Astrocyte (in vitro differentiated cells and primary cell): ENCODE measurements around the gene ELF1. TPM values are rescaled to one million over a fixed set of nuclear protein-coding genes. Genes with fewer than 3 reads are reported as not detected.

Experiments used
- DNase-seq: peaks from one replicate; pipeline ENCODE4 v3.0.0-alpha.2; 2010; ENCODE audit warnings: low read depth
- FAIRE-seq: peaks from 2 replicates; lab custom pipeline; 2011; peaks lifted over from hg19 to GRCh38; lab: Jason Lieb, UNC
- H2AFZ ChIP-seq: 2 replicates; pipeline ENCODE4 v1.6.0; 2012; ENCODE audit warnings: low read depth, low read length, inconsistent platforms
- H3K27ac ChIP-seq: 2 replicates; pipeline ENCODE4 v1.5.1; 2011; ENCODE audit warnings: low read depth, low read length, inconsistent platforms
- H3K27me3 ChIP-seq: 2 replicates; pipeline ENCODE4 v1.6.0; 2011; ENCODE audit warnings: low read length, inconsistent platforms; ENCODE audit not compliant: insufficient read depth
- H3K36me3 ChIP-seq: 2 replicates; pipeline ENCODE4 v1.5.1; 2011; ENCODE audit warnings: low read length, inconsistent platforms; ENCODE audit not compliant: insufficient read depth
- H3K4me1 ChIP-seq: 2 replicates; pipeline ENCODE4 v1.5.1; 2011; ENCODE audit warnings: low read length, inconsistent platforms; ENCODE audit not compliant: insufficient read depth
- H3K4me2 ChIP-seq: 2 replicates; pipeline ENCODE4 v1.6.0; 2012; ENCODE audit warnings: low read length, inconsistent platforms
- H3K4me3 ChIP-seq: 2 replicates; pipeline ENCODE4 v1.5.1; 2011; ENCODE audit warnings: low read depth, mild to moderate bottlenecking, low read length, inconsistent platforms; ENCODE audit not compliant: insufficient read depth
- H3K79me2 ChIP-seq: 2 replicates; pipeline ENCODE4 v1.6.0; 2012; ENCODE audit warnings: mild to moderate bottlenecking, low read length, inconsistent platforms; ENCODE audit not compliant: insufficient read depth
- H3K9ac ChIP-seq: 2 replicates; pipeline ENCODE4 v1.6.0; 2012; ENCODE audit warnings: mild to moderate bottlenecking, low read length, inconsistent platforms
- H3K9me3 ChIP-seq: 2 replicates; pipeline ENCODE4 v1.5.1; 2012; ENCODE audit warnings: low read depth, mild to moderate bottlenecking, low read length, inconsistent platforms; ENCODE audit not compliant: insufficient read depth
- H4K20me1 ChIP-seq: 2 replicates; pipeline ENCODE4 v1.6.0; 2012; ENCODE audit warnings: low read length, inconsistent platforms; ENCODE audit not compliant: insufficient read depth
- H3K27ac Mint-ChIP-seq: one replicate; pipeline ENCODE4 v1.8.0; 2021; ENCODE audit warnings: mild to moderate bottlenecking, mixed read lengths; ENCODE audit not compliant: unreplicated experiment
- H3K27me3 Mint-ChIP-seq: one replicate; pipeline ENCODE4 v1.8.0; 2021; ENCODE audit warnings: low read depth, mixed read lengths; ENCODE audit not compliant: unreplicated experiment
- H3K36me3 Mint-ChIP-seq: one replicate; pipeline ENCODE4 v1.8.0; 2021; ENCODE audit warnings: low read depth, mixed read lengths; ENCODE audit not compliant: unreplicated experiment
- H3K4me1 Mint-ChIP-seq: one replicate; pipeline ENCODE4 v1.8.0; 2021; ENCODE audit warnings: low read depth, mixed read lengths; ENCODE audit not compliant: unreplicated experiment
- H3K4me3 Mint-ChIP-seq: one replicate; pipeline ENCODE4 v1.8.0; 2021; ENCODE audit warnings: mild to moderate bottlenecking, moderate library complexity, mixed read lengths; ENCODE audit not compliant: unreplicated experiment
- H3K9me3 Mint-ChIP-seq: one replicate; pipeline ENCODE4 v1.8.0; 2021; ENCODE audit warnings: mild to moderate bottlenecking, mixed read lengths; ENCODE audit not compliant: unreplicated experiment
- EZH2 ChIP-seq: IDR thresholded peaks from 2 replicates; pipeline ENCODE4 v1.6.1; 2012; ENCODE audit warnings: mild to moderate bottlenecking, low read length, inconsistent platforms; ENCODE audit not compliant: insufficient read depth
- total RNA-seq: library from RNA; stranded (reverse); gene quantifications from 2 replicates; pipeline ENCODE4 v1.2.1, GENCODE V29; 2021
- TF ChIP-seq, protein P1 (sequence below): IDR thresholded peaks from 2 replicates; pipeline ENCODE4 v1.5.1; 2011; ENCODE audit warnings: low read depth, mild to moderate bottlenecking, inconsistent platforms, low read length, moderate library complexity; ENCODE audit not compliant: insufficient read depth

ELF1 gene
- total RNA-seq, 1 donor from 2014 or later: 75.1 TPM

DNA sequence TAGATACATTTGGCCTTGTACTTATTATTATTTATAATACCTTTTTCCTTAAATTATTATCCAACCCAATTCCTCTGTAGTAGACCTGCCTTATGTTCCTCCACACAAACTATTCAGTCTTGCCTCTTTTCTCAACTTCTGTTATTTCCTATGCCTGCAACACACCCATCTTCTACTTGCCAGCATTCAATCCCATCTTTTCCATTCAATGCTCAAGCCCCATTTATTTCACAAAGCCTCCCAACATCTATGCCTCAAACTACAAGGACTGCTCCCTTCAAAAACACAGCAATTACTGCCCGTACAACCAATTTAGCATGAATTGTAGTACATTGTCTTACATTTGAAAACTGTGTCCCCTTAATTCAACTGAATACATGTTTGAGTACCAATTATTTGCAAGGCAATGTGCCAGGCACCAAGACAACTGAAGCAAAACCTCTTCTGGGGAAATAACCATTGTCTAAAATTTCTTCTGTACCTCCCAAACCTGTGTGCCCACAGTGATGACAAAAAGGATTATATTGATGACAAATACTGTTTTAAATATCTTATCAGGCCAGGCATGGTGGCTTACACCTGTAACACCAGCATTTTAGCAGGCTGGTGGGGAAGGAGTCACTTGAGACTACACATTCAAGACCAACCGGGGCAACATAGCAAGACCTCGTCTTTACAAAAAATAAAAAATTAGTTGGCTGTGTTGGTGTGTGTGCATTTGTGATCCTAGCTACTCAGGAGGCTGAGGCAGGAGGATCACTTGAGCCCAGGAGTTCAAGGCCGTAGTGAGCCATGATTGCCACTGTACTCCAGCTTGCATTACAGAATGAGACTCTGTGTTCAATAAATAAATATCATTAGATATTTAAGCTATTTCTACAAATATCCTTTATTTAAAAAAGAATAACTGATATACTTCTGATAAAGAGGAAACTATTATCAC is 35.1 kb downstream of the ELF1 start:
- FAIRE-seq (no peak), DNase-seq (no peak)
- Histone ChIP-seq H3K79me2 (peaks cover 13% of the 10 kb centered on the region), H3K4me1 (peaks cover 6% of the 10 kb centered on the region), H3K9ac (no peak overlapping the region), H3K4me3 (no peak overlapping the region), H3K27me3 (no peaks in the 10 kb centered on the region), H3K9me3 (no peaks in the 10 kb centered on the region), H3K4me2 (no peak overlapping the region), H4K20me1 (peaks cover 30% of the 10 kb centered on the region), H2AFZ (no peak overlapping the region), H3K27ac (no peak overlapping the region), H3K36me3 (no peaks in the 10 kb centered on the region)
- H3K9me3 Mint-ChIP-seq: no peaks in the 10 kb centered on the region
- H3K27me3 Mint-ChIP-seq: no peaks in the 10 kb centered on the region
- TF ChIP-seq, protein P1, sequence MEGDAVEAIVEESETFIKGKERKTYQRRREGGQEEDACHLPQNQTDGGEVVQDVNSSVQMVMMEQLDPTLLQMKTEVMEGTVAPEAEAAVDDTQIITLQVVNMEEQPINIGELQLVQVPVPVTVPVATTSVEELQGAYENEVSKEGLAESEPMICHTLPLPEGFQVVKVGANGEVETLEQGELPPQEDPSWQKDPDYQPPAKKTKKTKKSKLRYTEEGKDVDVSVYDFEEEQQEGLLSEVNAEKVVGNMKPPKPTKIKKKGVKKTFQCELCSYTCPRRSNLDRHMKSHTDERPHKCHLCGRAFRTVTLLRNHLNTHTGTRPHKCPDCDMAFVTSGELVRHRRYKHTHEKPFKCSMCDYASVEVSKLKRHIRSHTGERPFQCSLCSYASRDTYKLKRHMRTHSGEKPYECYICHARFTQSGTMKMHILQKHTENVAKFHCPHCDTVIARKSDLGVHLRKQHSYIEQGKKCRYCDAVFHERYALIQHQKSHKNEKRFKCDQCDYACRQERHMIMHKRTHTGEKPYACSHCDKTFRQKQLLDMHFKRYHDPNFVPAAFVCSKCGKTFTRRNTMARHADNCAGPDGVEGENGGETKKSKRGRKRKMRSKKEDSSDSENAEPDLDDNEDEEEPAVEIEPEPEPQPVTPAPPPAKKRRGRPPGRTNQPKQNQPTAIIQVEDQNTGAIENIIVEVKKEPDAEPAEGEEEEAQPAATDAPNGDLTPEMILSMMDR: no peak
- TF ChIP-seq EZH2: no peak
- H3K4me1 Mint-ChIP-seq: peaks cover 29% of the 10 kb centered on the region
- peaks cover 2% of the 10 kb centered on the region for H3K36me3 Mint-ChIP-seq
- H3K4me3 Mint-ChIP-seq: no peak overlapping the region
- peak overlapping the region; percentile 4 for H3K27ac Mint-ChIP-seq

DNA sequence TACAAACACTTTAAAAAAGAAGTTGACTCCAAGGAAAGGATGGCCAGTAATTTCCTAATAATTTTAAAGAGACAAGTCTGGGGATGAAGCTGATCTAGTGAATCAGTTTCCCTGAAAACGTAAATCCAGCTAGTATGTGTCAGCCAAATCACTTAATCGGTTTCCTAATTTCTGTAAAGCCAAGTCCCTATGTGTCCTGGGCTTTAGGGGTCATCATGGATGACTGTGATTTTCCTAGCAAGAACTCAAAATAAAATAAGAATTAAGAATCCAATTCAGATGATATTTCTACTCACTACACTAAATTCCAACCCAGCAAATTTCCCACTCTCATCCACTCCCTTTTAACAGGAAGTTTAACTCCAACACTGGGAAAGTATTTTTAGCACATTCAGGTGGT is 35.9 kb downstream of the ELF1 start:
- Histone ChIP-seq H3K27ac (no peak overlapping the region), H3K4me2 (peak overlapping the region; percentile 66), H3K4me3 (no peak overlapping the region), H4K20me1 (peaks cover 30% of the 10 kb centered on the region), H2AFZ (no peak overlapping the region), H3K4me1 (peaks cover 6% of the 10 kb centered on the region), H3K79me2 (peaks cover 13% of the 10 kb centered on the region), H3K27me3 (no peaks in the 10 kb centered on the region), H3K36me3 (no peaks in the 10 kb centered on the region), H3K9me3 (no peaks in the 10 kb centered on the region), H3K9ac (no peak overlapping the region)
- H3K9me3 Mint-ChIP-seq: no peaks in the 10 kb centered on the region
- H3K27ac Mint-ChIP-seq: peak overlapping the region; percentile 6
- TF ChIP-seq EZH2: no peak
- no peak overlapping the region for H3K4me3 Mint-ChIP-seq
- no peak for FAIRE-seq
- DNase-seq: peak; percentile 17
- H3K4me1 Mint-ChIP-seq: peaks cover 29% of the 10 kb centered on the region
- H3K36me3 Mint-ChIP-seq: peaks cover 2% of the 10 kb centered on the region
- H3K27me3 Mint-ChIP-seq: no peaks in the 10 kb centered on the region

DNA sequence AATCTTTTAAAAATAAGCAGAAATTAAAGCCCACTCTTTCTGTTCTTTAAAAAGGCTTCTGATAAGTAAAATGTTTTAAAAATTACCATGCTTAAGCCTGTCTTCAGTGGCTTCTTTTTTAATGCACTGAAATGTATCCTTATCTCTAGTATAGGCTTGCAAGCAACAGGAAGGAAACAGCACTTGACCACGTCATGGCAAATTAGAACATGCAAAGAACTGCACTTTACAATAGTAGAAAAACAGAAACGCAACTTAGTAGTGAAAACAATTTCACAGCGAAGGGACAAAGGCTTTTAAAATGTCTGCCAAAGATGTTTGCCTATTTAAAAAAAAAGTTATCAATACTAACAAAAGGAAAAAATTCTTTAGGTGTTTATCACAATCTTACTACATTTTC is 36.3 kb downstream of the ELF1 start:
- Histone ChIP-seq H3K27me3 (no peaks in the 10 kb centered on the region), H3K4me1 (peaks cover 6% of the 10 kb centered on the region), H3K4me2 (peak overlapping the region; percentile 66), H3K79me2 (peaks cover 13% of the 10 kb centered on the region), H3K36me3 (no peaks in the 10 kb centered on the region), H3K9me3 (no peaks in the 10 kb centered on the region), H3K9ac (peak overlapping the region; percentile 23), H3K27ac (no peak overlapping the region), H2AFZ (no peak overlapping the region), H4K20me1 (peaks cover 30% of the 10 kb centered on the region), H3K4me3 (no peak overlapping the region)
- peaks cover 31% of the 10 kb centered on the region for H3K4me1 Mint-ChIP-seq
- peaks cover 2% of the 10 kb centered on the region for H3K36me3 Mint-ChIP-seq
- no peak overlapping the region for H3K27ac Mint-ChIP-seq
- no peaks in the 10 kb centered on the region for H3K27me3 Mint-ChIP-seq
- DNase-seq (peak; percentile 68), FAIRE-seq (peak; percentile 34)
- no peak for TF ChIP-seq EZH2
- no peak overlapping the region for H3K4me3 Mint-ChIP-seq
- no peaks in the 10 kb centered on the region for H3K9me3 Mint-ChIP-seq
